Lower lobe of right lung (tissue), 2 donors: ENCODE measurements around the gene NPRL2. TPM values are rescaled to one million over a fixed set of nuclear protein-coding genes. Genes with fewer than 3 reads are reported as not detected.

Source experiments
- ATAC-seq, 2 donors: fragments of 200-7000 bp; cut with Tn5 transposase; one replicate each; pipeline ENCODE4 v1.9.1; 2020 to 2022; ENCODE audit warnings: mild to moderate bottlenecking in 2 of 2, moderate library complexity in 2 of 2
- DNase-seq: peaks from one replicate; pipeline ENCODE4 v3.0.0-alpha.2; 2020
- H3K27ac ChIP-seq: fragments of 200-600 bp; one replicate; pipeline ENCODE4 v1.8.0; 2022
- H3K27me3 ChIP-seq: fragments of 200-600 bp; one replicate; pipeline ENCODE4 v1.8.0; 2022; ENCODE audit warnings: low read depth
- H3K36me3 ChIP-seq: fragments of 200-600 bp; one replicate; pipeline ENCODE4 v1.8.0; 2022; ENCODE audit warnings: mild to moderate bottlenecking
- H3K4me1 ChIP-seq: fragments of 200-600 bp; one replicate; pipeline ENCODE4 v1.8.0; 2022
- H3K4me3 ChIP-seq: fragments of 200-600 bp; one replicate; pipeline ENCODE4 v1.8.0; 2022; ENCODE audit warnings: mild to moderate bottlenecking
- H3K9me3 ChIP-seq: fragments of 200-600 bp; one replicate; pipeline ENCODE4 v1.8.0; 2022
- CTCF ChIP-seq: fragments of 200-600 bp; IDR thresholded peaks from one replicate; pipeline ENCODE4 v1.8.0; 2022; ENCODE audit warnings: antibody characterized with exemption, mild to moderate bottlenecking
- intact Hi-C: fragments of 100-400 bp; cut with DNase I; formaldehyde crosslinking; loops from one replicate; pipeline ENCODE4 v1.11.0; 2022
- total RNA-seq: library from RNA; stranded (reverse); fragmentation: NEBNext Ultra II Directional; extraction: Animal tissue kit (Norgen Biotek cat#: 25700); gene quantifications from one replicate; pipeline ENCODE4 v1.2.1, GENCODE V29; 2021
- donor health status: DM: no; HTN: yes; CAD: no; lungs with severe emphysema.

The NPRL2 gene
- total RNA-seq, 1 donor from 2014 or later = 17.7 TPM

- TF ChIP-seq CTCF = peak; percentile 11
- no peaks in the 10 kb centered on the region for H3K9me3 ChIP-seq
- peaks cover 31% of the 10 kb centered on the region for H3K36me3 ChIP-seq
- ATAC-seq (peak in 1 of 2 donors; percentile 4), DNase-seq (peak; percentile 72)
- H3K4me3 ChIP-seq = peak overlapping the region; percentile 91
- intact Hi-C loops = no loop called here
- no peaks in the 10 kb centered on the region for H3K27me3 ChIP-seq
- peak overlapping the region; percentile 98 for H3K27ac ChIP-seq
- H3K4me1 ChIP-seq = peaks cover 81% of the 10 kb centered on the region
These were observed 26.9 kb downstream of the NPRL2 start for GRCh38 chr3:50323614-50324199.

GRCh38 chr3:50323092-50323600 is 27.4 kb downstream of the NPRL2 start:
- H3K4me3 ChIP-seq = peak overlapping the region; percentile 91
- H3K27ac ChIP-seq = peak overlapping the region; percentile 98
- no peaks in the 10 kb centered on the region for H3K27me3 ChIP-seq
- DNase-seq (no peak), ATAC-seq (peak in 1 of 2 donors; percentile 0)
- TF ChIP-seq CTCF = no peak
- H3K4me1 ChIP-seq = peaks cover 81% of the 10 kb centered on the region
- H3K9me3 ChIP-seq = no peaks in the 10 kb centered on the region
- H3K36me3 ChIP-seq = peaks cover 37% of the 10 kb centered on the region
- intact Hi-C loops = no loop called here

DNA sequence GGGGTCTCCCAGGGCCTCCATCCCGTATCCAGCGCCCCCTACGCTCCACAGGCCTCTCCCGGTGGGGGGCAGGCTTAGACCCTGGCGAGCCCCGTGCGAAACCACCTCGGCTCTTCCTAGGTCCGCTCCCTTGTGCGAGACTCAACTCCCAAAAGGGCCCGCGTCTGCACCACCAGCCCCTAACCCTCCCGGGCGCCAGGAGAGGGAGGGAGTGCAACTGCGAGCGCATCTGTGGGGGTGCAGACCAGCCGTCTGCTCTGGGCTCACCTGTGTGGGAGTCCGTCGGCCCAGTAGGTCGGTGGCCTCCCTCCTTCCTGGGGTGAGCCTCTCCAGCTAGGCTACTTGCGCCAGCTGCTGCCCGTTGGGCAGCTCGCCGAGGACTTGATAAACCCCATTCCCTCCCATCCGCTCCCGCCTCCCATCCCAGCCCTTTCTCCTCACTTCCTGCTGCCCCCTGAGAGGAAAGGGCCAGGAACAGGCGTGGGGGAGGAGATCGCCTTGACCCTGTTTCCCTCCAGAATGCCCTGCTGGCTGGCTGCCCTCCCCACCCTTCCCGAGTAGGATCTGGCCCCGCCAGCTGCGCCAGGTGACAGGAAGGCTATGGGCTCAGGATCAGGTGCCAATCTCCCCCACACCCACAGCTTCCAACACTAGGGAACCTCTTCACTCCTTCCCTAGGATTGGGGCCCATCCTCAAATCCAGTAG is 28.0 kb downstream of the NPRL2 start, which contains the start of gene HYAL2:
HYAL2 (minus strand) TSS at position 360 of the 706 bp plus-strand sequence. CDS start 2,256 bp downstream, outside the sequence.
- DNase-seq = peak; percentile 77
- ATAC-seq = peak in 1 of 2 donors; percentile 15

GRCh38 chr3:50322115-50322385 is 28.5 kb downstream of the NPRL2 start:
- intact Hi-C loops = no loop called here
- Histone ChIP-seq H3K4me3 (peak overlapping the region; percentile 91), H3K27ac (peak overlapping the region; percentile 98), H3K36me3 (peaks cover 48% of the 10 kb centered on the region), H3K4me1 (peaks cover 85% of the 10 kb centered on the region), H3K9me3 (no peaks in the 10 kb centered on the region), H3K27me3 (no peaks in the 10 kb centered on the region)
- ATAC-seq (no peak), DNase-seq (no peak)
- TF ChIP-seq CTCF = no peak

More for the DNA sequence above, 28.0 kb downstream of the NPRL2 start, which contains the start of gene HYAL2:
- H3K27me3 ChIP-seq = no peaks in the 10 kb centered on the region
- intact Hi-C loops = no loop called here
- H3K9me3 ChIP-seq = no peaks in the 10 kb centered on the region
- peaks cover 43% of the 10 kb centered on the region for H3K36me3 ChIP-seq
- H3K27ac ChIP-seq = peak within 1 kb of the TSS; percentile 98
- no peak for TF ChIP-seq CTCF
- peak within 1 kb of the TSS; percentile 91 for H3K4me3 ChIP-seq
- H3K4me1 ChIP-seq = peaks cover 85% of the 10 kb centered on the region

GRCh38 chr3:50321336-50322114 is 29.1 kb downstream of the NPRL2 start:
- peak; percentile 58 for TF ChIP-seq CTCF
- Histone ChIP-seq H3K4me3 (peak overlapping the region; percentile 91), H3K9me3 (no peaks in the 10 kb centered on the region), H3K4me1 (peaks cover 85% of the 10 kb centered on the region), H3K27ac (peak overlapping the region; percentile 98), H3K27me3 (no peaks in the 10 kb centered on the region), H3K36me3 (peaks cover 47% of the 10 kb centered on the region)
- intact Hi-C loops = no loop called here
- peak; percentile 94 for DNase-seq
- peak; percentile 78 to 84 for ATAC-seq
